ENCODE data around the gene EFNB3.

Gene EFNB3

DNA sequence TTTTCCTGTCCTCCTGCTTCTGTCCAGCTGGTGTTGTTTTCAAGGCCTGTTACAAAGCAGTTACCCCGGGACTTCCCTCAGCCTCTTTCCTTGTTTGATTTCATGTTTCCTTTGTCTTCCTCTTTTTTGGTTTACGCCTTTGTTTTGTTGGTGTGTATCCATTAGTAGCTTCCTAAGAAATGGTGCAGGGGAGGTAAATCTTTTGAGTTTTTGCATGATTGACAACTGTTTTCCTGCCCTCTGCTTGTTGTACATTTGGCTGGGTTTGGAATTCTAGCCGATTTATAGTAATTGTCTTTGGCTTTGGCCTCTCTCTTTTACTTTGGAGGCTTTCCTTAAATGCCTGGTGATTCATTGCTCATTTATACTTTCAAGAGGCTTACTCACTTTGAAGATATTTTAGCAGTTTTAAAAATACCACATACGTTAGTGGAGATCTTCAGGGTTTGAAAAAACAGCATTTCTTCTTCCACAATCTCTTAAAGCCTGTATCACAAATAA is 45.4 kb downstream of the EFNB3 start:
- Histone ChIP-seq H3K36me3 (ENCODE audit: insufficient read depth, low read length) (no peaks in the 10 kb centered on the region), H3K9me3 (ENCODE audit: insufficient read depth, low read depth, low read length) (no peaks in the 10 kb centered on the region), H3K79me2 (ENCODE audit: insufficient read depth, low read length) (no peaks in the 10 kb centered on the region), H3K27me3 (ENCODE audit: insufficient read depth, low read length, poor library complexity, severe bottlenecking) (no peaks in the 10 kb centered on the region), H3F3A (ENCODE audit: low read depth) (no peaks in the 10 kb centered on the region), H3K4me2 (ENCODE audit: low read depth, low read length, poor library complexity, severe bottlenecking) (no peak overlapping the region), H3K9me2 (replicated peaks; ENCODE audit: low read depth, low read length) (no peaks in the 10 kb centered on the region), H3K9ac (ENCODE audit: low read depth, low read length, poor library complexity, severe bottlenecking) (no peak overlapping the region), H3K4me1 (ENCODE audit: insufficient read depth, low read length, poor library complexity, severe bottlenecking) (no peaks in the 10 kb centered on the region), H4K20me1 (ENCODE audit: insufficient read depth, low read length, poor library complexity, severe bottlenecking) (no peaks in the 10 kb centered on the region), H3K4me3 (ENCODE audit: low read length, poor library complexity, severe bottlenecking) (no peak overlapping the region), H2AFZ (ENCODE audit: low read length) (no peak overlapping the region)
- TF ChIP-seq, protein P1, sequence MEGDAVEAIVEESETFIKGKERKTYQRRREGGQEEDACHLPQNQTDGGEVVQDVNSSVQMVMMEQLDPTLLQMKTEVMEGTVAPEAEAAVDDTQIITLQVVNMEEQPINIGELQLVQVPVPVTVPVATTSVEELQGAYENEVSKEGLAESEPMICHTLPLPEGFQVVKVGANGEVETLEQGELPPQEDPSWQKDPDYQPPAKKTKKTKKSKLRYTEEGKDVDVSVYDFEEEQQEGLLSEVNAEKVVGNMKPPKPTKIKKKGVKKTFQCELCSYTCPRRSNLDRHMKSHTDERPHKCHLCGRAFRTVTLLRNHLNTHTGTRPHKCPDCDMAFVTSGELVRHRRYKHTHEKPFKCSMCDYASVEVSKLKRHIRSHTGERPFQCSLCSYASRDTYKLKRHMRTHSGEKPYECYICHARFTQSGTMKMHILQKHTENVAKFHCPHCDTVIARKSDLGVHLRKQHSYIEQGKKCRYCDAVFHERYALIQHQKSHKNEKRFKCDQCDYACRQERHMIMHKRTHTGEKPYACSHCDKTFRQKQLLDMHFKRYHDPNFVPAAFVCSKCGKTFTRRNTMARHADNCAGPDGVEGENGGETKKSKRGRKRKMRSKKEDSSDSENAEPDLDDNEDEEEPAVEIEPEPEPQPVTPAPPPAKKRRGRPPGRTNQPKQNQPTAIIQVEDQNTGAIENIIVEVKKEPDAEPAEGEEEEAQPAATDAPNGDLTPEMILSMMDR (conservative IDR thresholded peaks at IDR 0.05; ENCODE audit: low read length): no peak
- TF ChIP-seq EZH2phosphoT487 (IDR thresholded peaks at IDR 0.05; ENCODE audit: borderline replicate concordance): no peak

DNA sequence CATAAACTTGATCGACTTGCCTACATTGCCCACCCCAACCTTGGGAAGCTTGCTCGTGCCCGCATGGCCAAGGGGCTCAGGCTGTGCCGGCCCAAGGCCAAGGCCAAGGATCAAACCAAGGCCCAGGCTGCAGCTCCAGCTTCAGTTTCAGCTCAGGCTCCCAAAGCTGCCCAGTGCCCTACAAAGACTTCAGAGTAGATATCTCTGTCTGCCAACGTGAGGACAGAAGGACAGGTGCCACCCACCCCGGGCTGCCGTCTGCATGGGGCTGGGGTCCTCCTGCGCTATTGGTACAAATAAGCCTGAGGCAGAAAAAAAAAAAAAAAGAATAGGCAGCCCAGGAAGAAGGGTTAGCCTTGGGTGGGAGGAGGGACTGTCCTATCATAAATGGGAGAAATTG is 49.7 kb downstream of the EFNB3 start:
- TF ChIP-seq EZH2phosphoT487 (IDR thresholded peaks at IDR 0.05; ENCODE audit: borderline replicate concordance): no peak
- TF ChIP-seq, protein P1 (conservative IDR thresholded peaks at IDR 0.05; ENCODE audit: low read length): no peak
- Histone ChIP-seq H3K4me1 (ENCODE audit: insufficient read depth, low read length, poor library complexity, severe bottlenecking) (no peaks in the 10 kb centered on the region), H3K9me2 (replicated peaks; ENCODE audit: low read depth, low read length) (no peaks in the 10 kb centered on the region), H3K9me3 (ENCODE audit: insufficient read depth, low read depth, low read length) (no peaks in the 10 kb centered on the region), H3K4me3 (ENCODE audit: low read length, poor library complexity, severe bottlenecking) (no peak overlapping the region), H4K20me1 (ENCODE audit: insufficient read depth, low read length, poor library complexity, severe bottlenecking) (no peaks in the 10 kb centered on the region), H3F3A (ENCODE audit: low read depth) (no peaks in the 10 kb centered on the region), H3K36me3 (ENCODE audit: insufficient read depth, low read length) (no peaks in the 10 kb centered on the region), H3K4me2 (ENCODE audit: low read depth, low read length, poor library complexity, severe bottlenecking) (no peak overlapping the region), H3K27me3 (ENCODE audit: insufficient read depth, low read length, poor library complexity, severe bottlenecking) (no peaks in the 10 kb centered on the region), H2AFZ (ENCODE audit: low read length) (no peak overlapping the region), H3K79me2 (ENCODE audit: insufficient read depth, low read length) (no peaks in the 10 kb centered on the region), H3K9ac (ENCODE audit: low read depth, low read length, poor library complexity, severe bottlenecking) (no peak overlapping the region)

DNA sequence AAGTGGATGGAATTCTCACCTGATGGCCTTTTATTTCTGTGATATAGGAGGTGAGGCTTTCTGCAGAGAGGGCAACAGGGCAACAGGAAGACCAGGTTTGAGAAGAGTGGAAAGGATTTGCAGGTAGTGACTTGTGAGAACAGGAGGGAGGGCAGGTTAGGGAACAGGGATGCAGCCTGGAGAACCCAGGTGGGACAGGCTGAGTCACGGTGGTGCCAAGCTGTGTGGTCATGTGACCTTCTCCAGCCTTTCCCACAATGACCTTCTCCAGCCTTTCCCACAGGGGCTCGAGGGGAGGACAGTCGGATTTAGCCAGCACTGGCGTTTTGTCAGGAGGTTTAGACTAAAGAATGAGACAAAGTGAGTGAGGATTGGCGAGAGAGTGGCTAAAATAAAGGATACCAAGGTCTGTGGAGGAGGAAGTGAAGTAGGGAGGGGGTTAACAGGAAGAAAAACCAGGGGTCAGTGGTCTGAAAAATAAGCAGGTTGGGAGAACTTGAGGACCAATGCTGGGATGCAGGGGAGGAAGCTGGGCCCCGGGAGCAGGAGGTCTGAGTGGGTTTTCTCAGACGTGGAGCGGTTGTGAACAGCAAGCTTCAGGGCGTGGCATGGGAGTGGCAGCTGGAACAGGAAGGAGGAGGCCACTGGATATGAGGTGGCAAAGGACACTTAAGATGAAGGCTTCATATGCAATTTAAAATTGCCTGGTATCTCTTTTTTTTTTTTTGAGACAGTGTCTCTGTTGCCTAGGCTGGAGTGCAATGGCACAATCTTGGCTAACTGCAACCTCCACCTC is 50.3 kb downstream of the EFNB3 start:
- Histone ChIP-seq H3K4me2 (ENCODE audit: low read depth, low read length, poor library complexity, severe bottlenecking) (no peak overlapping the region), H3K27me3 (ENCODE audit: insufficient read depth, low read length, poor library complexity, severe bottlenecking) (no peaks in the 10 kb centered on the region), H3F3A (ENCODE audit: low read depth) (no peaks in the 10 kb centered on the region), H3K9me2 (replicated peaks; ENCODE audit: low read depth, low read length) (no peaks in the 10 kb centered on the region), H3K36me3 (ENCODE audit: insufficient read depth, low read length) (no peaks in the 10 kb centered on the region), H2AFZ (ENCODE audit: low read length) (no peak overlapping the region), H3K9ac (ENCODE audit: low read depth, low read length, poor library complexity, severe bottlenecking) (no peak overlapping the region), H4K20me1 (ENCODE audit: insufficient read depth, low read length, poor library complexity, severe bottlenecking) (no peaks in the 10 kb centered on the region), H3K79me2 (ENCODE audit: insufficient read depth, low read length) (no peaks in the 10 kb centered on the region), H3K4me1 (ENCODE audit: insufficient read depth, low read length, poor library complexity, severe bottlenecking) (no peaks in the 10 kb centered on the region), H3K9me3 (ENCODE audit: insufficient read depth, low read depth, low read length) (no peaks in the 10 kb centered on the region), H3K4me3 (ENCODE audit: low read length, poor library complexity, severe bottlenecking) (no peak overlapping the region)
- TF ChIP-seq EZH2phosphoT487 (IDR thresholded peaks at IDR 0.05; ENCODE audit: borderline replicate concordance): no peak
- TF ChIP-seq, protein P1 (conservative IDR thresholded peaks at IDR 0.05; ENCODE audit: low read length): no peak

Measured in Loucy (cell line).